ENCODE measurements around the gene DIDO1. TPM values are rescaled to one million over a fixed set of nuclear protein-coding genes. Genes with fewer than 3 reads are reported as not detected.

The DIDO1 gene
- total RNA-seq, 2 experiments from 2014 or later, result 65.1 to 70.6 TPM

DNA sequence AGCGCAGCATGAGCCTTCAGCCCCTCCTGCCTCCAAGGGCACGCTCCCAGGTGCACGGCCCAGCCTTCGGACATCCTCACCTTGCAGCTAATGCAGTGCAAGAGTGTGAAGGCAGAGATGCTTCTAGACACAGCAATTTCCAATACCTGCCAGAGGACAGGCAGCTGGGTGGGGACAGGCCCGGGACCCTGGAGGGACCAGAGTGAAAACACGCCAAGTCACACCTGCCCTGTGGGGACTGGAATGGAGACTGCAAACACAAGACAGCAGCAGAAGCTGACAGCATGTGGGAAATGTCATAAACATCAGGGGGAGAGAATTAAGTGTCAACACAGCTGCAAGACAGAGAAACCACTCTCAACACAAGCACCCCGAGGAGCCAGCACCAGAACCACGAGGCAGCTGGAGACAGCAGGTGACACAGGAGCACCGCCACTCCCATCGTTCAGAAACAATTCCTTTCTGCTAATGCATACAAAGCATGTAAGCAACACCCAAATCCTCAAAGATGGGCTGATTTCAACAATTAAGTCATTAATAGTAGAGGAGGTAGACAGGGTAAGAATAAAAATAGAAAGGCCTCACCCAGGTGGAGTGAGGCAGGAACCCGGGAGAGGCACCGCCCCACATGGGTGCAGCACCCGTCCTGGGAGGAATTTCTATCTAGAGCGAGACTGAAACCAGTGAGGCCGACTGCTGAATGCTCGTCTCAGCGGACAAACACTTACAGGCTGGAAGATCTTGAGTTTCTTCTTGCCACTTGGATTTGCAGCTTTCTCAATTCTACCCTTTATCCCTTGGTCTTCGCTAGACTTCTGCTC is 17.1 kb downstream of the DIDO1 start:
- Histone ChIP-seq H3K4me1 (ENCODE audit: insufficient read depth, low read length, poor library complexity, severe bottlenecking) (no peaks in the 10 kb centered on the region), H3K4me2 (ENCODE audit: low read length) (no peak overlapping the region), H3K36me3 (ENCODE audit: insufficient read depth, low read length) (peaks cover 99% of the 10 kb centered on the region), H3K79me2 (ENCODE audit: insufficient read depth, low read depth, low read length) (peaks cover 34% of the 10 kb centered on the region), H3K27ac (ENCODE audit: low read depth, low read length, poor library complexity, severe bottlenecking) (no peak overlapping the region), H3K9me3 (ENCODE audit: low read length) (no peaks in the 10 kb centered on the region), H3K9me2 (ENCODE audit: insufficient read depth, low read length) (no peaks in the 10 kb centered on the region), H4K20me1 (ENCODE audit: insufficient read depth, low read length) (0 out of 2 replicates have a peak, but pooled peaks cover 10% of the 10 kb centered on the region), H3K4me3 (ENCODE audit: low read depth, low read length, poor library complexity, severe bottlenecking) (no peak overlapping the region), H2AFZ (ENCODE audit: low read length) (no peak overlapping the region)
- TF ChIP-seq, protein P1, sequence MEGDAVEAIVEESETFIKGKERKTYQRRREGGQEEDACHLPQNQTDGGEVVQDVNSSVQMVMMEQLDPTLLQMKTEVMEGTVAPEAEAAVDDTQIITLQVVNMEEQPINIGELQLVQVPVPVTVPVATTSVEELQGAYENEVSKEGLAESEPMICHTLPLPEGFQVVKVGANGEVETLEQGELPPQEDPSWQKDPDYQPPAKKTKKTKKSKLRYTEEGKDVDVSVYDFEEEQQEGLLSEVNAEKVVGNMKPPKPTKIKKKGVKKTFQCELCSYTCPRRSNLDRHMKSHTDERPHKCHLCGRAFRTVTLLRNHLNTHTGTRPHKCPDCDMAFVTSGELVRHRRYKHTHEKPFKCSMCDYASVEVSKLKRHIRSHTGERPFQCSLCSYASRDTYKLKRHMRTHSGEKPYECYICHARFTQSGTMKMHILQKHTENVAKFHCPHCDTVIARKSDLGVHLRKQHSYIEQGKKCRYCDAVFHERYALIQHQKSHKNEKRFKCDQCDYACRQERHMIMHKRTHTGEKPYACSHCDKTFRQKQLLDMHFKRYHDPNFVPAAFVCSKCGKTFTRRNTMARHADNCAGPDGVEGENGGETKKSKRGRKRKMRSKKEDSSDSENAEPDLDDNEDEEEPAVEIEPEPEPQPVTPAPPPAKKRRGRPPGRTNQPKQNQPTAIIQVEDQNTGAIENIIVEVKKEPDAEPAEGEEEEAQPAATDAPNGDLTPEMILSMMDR (conservative IDR thresholded peaks at IDR 0.05; ENCODE audit: low read length), result no peak
- no peak for TF ChIP-seq EZH2phosphoT487 (IDR thresholded peaks at IDR 0.05; ENCODE audit: borderline replicate concordance, low read depth, low read length)
- BruUV-seq (replicated peaks), result no TSS peak
- CTCF ChIA-PET (ENCODE audit: unreplicated experiment), result no interaction called here
- POLR2A ChIA-PET, result no interaction called here
- intact Hi-C loops (cut with micrococcal nuclease; ENCODE audit: unreplicated experiment), result no loop called here
- no peak for DNase-seq (ENCODE audit: low spot score)

DNA sequence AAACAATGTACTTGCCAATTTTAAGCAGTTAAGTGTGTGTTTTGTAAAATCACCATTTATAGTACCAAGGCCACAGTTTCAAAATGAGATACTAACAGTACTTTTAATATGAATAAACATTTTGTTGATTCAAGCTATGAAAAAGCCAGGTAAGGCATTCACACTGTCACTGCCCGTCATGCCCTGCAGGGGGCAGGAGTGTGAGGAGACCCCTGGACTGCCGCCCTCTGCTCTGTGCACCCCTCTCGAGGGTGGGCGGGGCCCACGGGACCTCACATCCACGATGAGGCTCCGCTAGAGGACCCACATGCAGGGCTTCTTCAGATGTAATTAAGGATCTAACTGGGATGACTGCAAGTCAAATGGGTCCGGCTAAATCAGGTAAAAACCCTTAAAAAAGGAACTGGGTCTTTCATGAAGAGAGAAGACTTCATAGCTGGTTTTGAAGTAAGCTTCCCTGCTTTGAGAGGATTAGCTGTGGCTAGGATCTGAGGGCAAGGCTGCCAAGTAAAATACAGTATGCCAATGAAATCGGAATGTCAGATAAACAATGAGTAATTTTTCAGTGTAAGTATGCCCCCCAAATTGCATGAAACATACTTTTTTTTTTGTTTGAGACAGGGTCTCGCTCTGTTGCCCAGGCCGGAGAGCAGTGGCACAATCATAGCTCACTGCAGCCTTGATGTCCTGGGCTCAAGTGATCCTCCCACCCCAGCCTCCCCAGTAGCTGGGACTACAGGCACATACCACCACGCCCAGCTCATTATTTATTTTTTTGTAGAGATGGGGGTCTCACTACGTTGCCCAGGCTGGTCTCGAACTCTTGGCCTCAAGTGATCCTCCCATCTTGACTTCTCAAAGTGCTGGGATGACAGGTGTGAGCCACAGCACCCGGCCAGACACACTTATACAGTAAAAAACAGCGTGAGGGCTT is 18.7 kb downstream of the DIDO1 start:
- H3K79me2 ChIP-seq (ENCODE audit: insufficient read depth, low read depth, low read length), result peaks cover 19% of the 10 kb centered on the region
- H3K9me2 ChIP-seq (ENCODE audit: insufficient read depth, low read length), result no peaks in the 10 kb centered on the region
- CTCF ChIA-PET (ENCODE audit: unreplicated experiment), result interaction anchor here (0.5 to 1.0 kb wide), 3 partner anchors 13 to 47 kb away, joined by 3 to 4 read pairs (median 3); no protein-coding TSS in a partner anchor
- H3K4me1 ChIP-seq (ENCODE audit: insufficient read depth, low read length, poor library complexity, severe bottlenecking), result no peaks in the 10 kb centered on the region
- peaks cover 99% of the 10 kb centered on the region for H3K36me3 ChIP-seq (ENCODE audit: insufficient read depth, low read length)
- 0 out of 2 replicates have a peak, but pooled peaks cover 10% of the 10 kb centered on the region for H4K20me1 ChIP-seq (ENCODE audit: insufficient read depth, low read length)
- H3K27ac ChIP-seq (ENCODE audit: low read depth, low read length, poor library complexity, severe bottlenecking), result no peak overlapping the region
- no peak overlapping the region for H3K4me3 ChIP-seq (ENCODE audit: low read depth, low read length, poor library complexity, severe bottlenecking)
- TF ChIP-seq, protein P1 (conservative IDR thresholded peaks at IDR 0.05; ENCODE audit: low read length), result peak; percentile 81
- no peak for TF ChIP-seq EZH2phosphoT487 (IDR thresholded peaks at IDR 0.05; ENCODE audit: borderline replicate concordance, low read depth, low read length)
- no peaks in the 10 kb centered on the region for H3K9me3 ChIP-seq (ENCODE audit: low read length)
- peak; percentile 60 for DNase-seq (ENCODE audit: low spot score)
- H3K4me2 ChIP-seq (ENCODE audit: low read length), result no peak overlapping the region
- intact Hi-C loops (cut with micrococcal nuclease; ENCODE audit: unreplicated experiment), result loop anchor here (1.0 kb wide), 1 partner anchor 19 kb away; the partner anchor contains the start of gene DIDO1
- POLR2A ChIA-PET, result interaction anchor here (0.6 kb wide), 1 partner anchor 71 kb away, joined by 3 read pairs; no protein-coding TSS in a partner anchor
- BruUV-seq (replicated peaks), result no TSS peak
- no peak overlapping the region for H2AFZ ChIP-seq (ENCODE audit: low read length)
